ENCODE results near the gene BAIAP2L1.
A peak's percentile ranks its signal among the peaks of the same experiment; 100 is the strongest.

Gene BAIAP2L1

GRCh38 chr7:98360221-98361130, 40.4 kb downstream of the BAIAP2L1 start:
- WGBS, 2 experiments (ENCODE audit: insufficient coverage in 2 of 2) = 62 to 76% methylated on average over 8 to 9 of the region's 10 CpGs
- Histone ChIP-seq H3K36me3 (ENCODE audit: control insufficient read depth, insufficient read depth, low read length) (no peaks in the 10 kb centered on the region), H3K27ac (ENCODE audit: low read depth, low read length, severe bottlenecking) (no peak overlapping the region), H3K9me3 (ENCODE audit: control insufficient read depth, low read length) (no peaks in the 10 kb centered on the region), H3K4me3 (ENCODE audit: extremely low read depth, insufficient read depth, low read length, poor library complexity, severe bottlenecking) (no peak overlapping the region), H3K4me1 (ENCODE audit: control insufficient read depth, insufficient read depth, low read length, poor library complexity, severe bottlenecking) (peaks cover 21% of the 10 kb centered on the region)

- 95 to 99% methylated on average over 9 to 13 of the region's 13 CpGs for WGBS, 2 experiments (ENCODE audit: insufficient coverage in 2 of 2)
- no peaks in the 10 kb centered on the region for H3K36me3 ChIP-seq (ENCODE audit: control insufficient read depth, insufficient read depth, low read length)
- H3K9me3 ChIP-seq (ENCODE audit: control insufficient read depth, low read length) = no peaks in the 10 kb centered on the region
- H3K4me1 ChIP-seq (ENCODE audit: control insufficient read depth, insufficient read depth, low read length, poor library complexity, severe bottlenecking) = peaks cover 31% of the 10 kb centered on the region
- H3K27ac ChIP-seq (ENCODE audit: low read depth, low read length, severe bottlenecking) = no peak overlapping the region
- H3K4me3 ChIP-seq (ENCODE audit: extremely low read depth, insufficient read depth, low read length, poor library complexity, severe bottlenecking) = no peak overlapping the region
Observed at GRCh38 chr7:98359395-98359794, 41.5 kb downstream of the BAIAP2L1 start.

DNA sequence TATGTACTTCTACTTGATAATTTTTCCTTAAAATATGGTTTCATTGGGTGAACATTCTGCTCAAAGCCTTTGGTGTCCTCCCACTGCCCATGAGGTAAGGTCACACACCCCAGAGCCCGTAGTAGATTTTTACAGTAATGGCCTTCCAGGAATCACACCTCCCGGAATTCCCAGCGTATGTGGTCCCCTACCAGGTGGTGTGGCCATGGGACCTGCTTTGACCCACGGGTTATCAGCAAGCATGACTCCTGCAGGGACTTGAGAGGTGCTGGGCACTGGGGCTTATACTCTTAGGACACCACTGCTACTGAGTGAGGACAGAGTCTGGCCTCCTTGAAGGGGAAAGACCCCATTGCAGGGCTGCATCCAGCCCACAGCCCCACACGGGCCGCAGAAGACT, 42.2 kb downstream of the BAIAP2L1 start:
- Histone ChIP-seq H3K9me3 (ENCODE audit: control insufficient read depth, low read length) (no peaks in the 10 kb centered on the region), H3K4me3 (ENCODE audit: extremely low read depth, insufficient read depth, low read length, poor library complexity, severe bottlenecking) (no peak overlapping the region), H3K27ac (ENCODE audit: low read depth, low read length, severe bottlenecking) (no peak overlapping the region), H3K36me3 (ENCODE audit: control insufficient read depth, insufficient read depth, low read length) (no peaks in the 10 kb centered on the region), H3K4me1 (ENCODE audit: control insufficient read depth, insufficient read depth, low read length, poor library complexity, severe bottlenecking) (peaks cover 37% of the 10 kb centered on the region)
- WGBS, 2 experiments (ENCODE audit: insufficient coverage in 2 of 2) = 85 to 98% methylated on average over 6 of the region's 6 CpGs

DNA sequence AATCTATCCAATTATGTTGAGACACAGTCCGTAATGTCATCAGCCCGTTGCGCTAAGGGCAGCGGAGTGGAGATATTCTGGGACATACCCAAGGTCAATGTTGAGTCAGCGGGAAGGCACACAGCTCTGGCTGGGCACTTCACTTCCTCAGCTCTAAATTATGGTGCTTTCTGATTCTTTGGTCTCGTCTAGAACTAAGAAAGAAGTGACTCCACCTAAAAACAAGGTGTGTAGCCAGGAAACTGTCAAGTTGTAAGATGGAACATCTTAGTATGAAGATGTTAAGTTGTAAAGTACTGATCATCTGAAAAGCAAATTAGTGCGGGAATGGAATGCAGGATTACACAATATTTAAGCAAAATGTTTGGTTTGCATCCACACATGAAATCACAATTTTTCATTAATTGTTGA, 43.1 kb downstream of the BAIAP2L1 start:
- H3K4me3 ChIP-seq (ENCODE audit: extremely low read depth, insufficient read depth, low read length, poor library complexity, severe bottlenecking) = no peak overlapping the region
- WGBS, 2 experiments (ENCODE audit: insufficient coverage in 2 of 2) = 92 to 100% methylated on average over 4 to 5 of the region's 7 CpGs
- no peaks in the 10 kb centered on the region for H3K9me3 ChIP-seq (ENCODE audit: control insufficient read depth, low read length)
- peaks cover 37% of the 10 kb centered on the region for H3K4me1 ChIP-seq (ENCODE audit: control insufficient read depth, insufficient read depth, low read length, poor library complexity, severe bottlenecking)
- H3K36me3 ChIP-seq (ENCODE audit: control insufficient read depth, insufficient read depth, low read length) = no peaks in the 10 kb centered on the region
- no peak overlapping the region for H3K27ac ChIP-seq (ENCODE audit: low read depth, low read length, severe bottlenecking)

DNA sequence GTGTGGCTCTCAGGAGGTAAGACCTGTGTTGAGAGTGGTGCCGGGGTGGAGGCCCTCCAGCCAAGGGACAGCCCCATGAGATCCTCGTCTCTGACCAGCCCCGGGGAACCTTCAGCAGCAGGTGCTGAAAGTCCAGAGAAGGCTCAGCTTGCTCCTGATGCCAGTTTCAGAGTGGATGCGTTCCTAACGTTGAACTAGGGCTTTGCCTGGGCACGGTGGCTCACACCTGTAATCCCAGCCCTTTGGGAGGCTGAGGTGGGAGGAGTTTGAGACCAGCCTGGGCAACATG, 45.7 kb downstream of the BAIAP2L1 start:
- Histone ChIP-seq H3K9me3 (ENCODE audit: control insufficient read depth, low read length) (no peaks in the 10 kb centered on the region), H3K27ac (ENCODE audit: low read depth, low read length, severe bottlenecking) (peak overlapping the region; percentile 81), H3K36me3 (ENCODE audit: control insufficient read depth, insufficient read depth, low read length) (no peaks in the 10 kb centered on the region), H3K4me3 (ENCODE audit: extremely low read depth, insufficient read depth, low read length, poor library complexity, severe bottlenecking) (no peak overlapping the region), H3K4me1 (ENCODE audit: control insufficient read depth, insufficient read depth, low read length, poor library complexity, severe bottlenecking) (peaks cover 30% of the 10 kb centered on the region)
- 73 to 75% methylated on average over 3 of the region's 6 CpGs for WGBS, 2 experiments (ENCODE audit: insufficient coverage in 2 of 2)

DNA sequence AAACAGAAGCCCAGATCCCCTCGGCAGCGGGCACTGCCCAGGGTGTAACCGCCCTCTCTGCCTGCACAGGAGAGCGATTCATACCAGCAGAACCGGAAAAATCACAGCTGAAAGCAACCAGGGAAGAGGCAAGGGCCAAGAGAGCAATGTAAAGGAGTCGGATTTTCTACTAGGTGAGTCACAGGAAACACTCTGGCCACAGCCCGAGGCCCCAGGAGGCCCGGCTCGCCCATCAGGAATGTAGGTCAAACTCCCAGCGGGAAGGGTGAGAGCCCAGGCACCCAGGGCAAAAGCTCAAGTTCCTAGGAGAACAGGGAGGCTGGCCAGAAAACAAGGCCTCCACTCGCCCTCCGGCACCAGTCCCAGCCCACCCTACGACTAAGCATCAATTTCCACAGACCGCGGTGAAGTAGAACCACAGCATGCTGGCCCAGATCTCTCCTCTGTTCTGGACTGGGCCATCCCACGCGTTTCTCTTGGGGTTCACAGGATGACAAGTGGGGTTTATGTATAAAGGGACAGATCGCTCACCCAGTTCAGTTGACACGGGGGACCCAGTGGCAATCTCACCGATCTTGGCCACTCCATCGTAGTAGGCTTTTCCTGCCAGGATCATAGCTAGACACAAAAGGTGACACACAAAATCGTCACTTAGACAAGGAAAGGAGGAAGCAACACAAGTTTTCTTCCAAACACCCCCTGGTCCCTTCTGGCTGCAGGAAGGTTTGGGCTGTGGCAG, 46.2 kb downstream of the BAIAP2L1 start:
- Histone ChIP-seq H3K4me1 (ENCODE audit: control insufficient read depth, insufficient read depth, low read length, poor library complexity, severe bottlenecking) (peaks cover 27% of the 10 kb centered on the region), H3K27ac (ENCODE audit: low read depth, low read length, severe bottlenecking) (peak overlapping the region; percentile 81), H3K4me3 (ENCODE audit: extremely low read depth, insufficient read depth, low read length, poor library complexity, severe bottlenecking) (no peak overlapping the region), H3K36me3 (ENCODE audit: control insufficient read depth, insufficient read depth, low read length) (no peaks in the 10 kb centered on the region), H3K9me3 (ENCODE audit: control insufficient read depth, low read length) (no peaks in the 10 kb centered on the region)
- WGBS, 2 experiments (ENCODE audit: insufficient coverage in 2 of 2) = 80% methylated on average over 21 to 22 of the region's 22 CpGs

GRCh38 chr7:98354052-98354451, 46.8 kb downstream of the BAIAP2L1 start:
- H3K27ac ChIP-seq (ENCODE audit: low read depth, low read length, severe bottlenecking) = peak overlapping the region; percentile 81
- no peaks in the 10 kb centered on the region for H3K36me3 ChIP-seq (ENCODE audit: control insufficient read depth, insufficient read depth, low read length)
- peaks cover 27% of the 10 kb centered on the region for H3K4me1 ChIP-seq (ENCODE audit: control insufficient read depth, insufficient read depth, low read length, poor library complexity, severe bottlenecking)
- no peak overlapping the region for H3K4me3 ChIP-seq (ENCODE audit: extremely low read depth, insufficient read depth, low read length, poor library complexity, severe bottlenecking)
- no peaks in the 10 kb centered on the region for H3K9me3 ChIP-seq (ENCODE audit: control insufficient read depth, low read length)
- WGBS, 2 experiments (ENCODE audit: insufficient coverage in 2 of 2) = 90 to 95% methylated on average over 5 to 6 of the region's 7 CpGs

DNA sequence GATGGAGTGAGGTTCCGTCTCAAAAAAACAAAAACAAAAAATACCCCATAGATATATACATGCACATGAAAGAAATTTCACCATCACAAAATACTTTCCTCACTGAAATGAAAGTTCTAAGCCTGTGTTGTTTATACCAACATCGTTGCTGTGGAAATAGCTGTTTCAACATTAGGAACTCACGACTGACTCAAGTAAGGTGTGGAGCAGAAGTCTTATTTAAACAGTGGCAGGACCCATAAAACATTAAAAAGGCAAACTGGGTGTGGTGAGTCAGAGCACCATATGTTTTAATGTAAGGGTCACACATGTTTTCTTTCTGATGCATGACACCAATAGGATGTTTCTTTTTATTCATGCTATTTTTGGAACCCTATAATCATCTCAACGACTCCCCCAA, 48.3 kb downstream of the BAIAP2L1 start:
- Histone ChIP-seq H3K36me3 (ENCODE audit: control insufficient read depth, insufficient read depth, low read length) (no peaks in the 10 kb centered on the region), H3K4me3 (ENCODE audit: extremely low read depth, insufficient read depth, low read length, poor library complexity, severe bottlenecking) (no peak overlapping the region), H3K9me3 (ENCODE audit: control insufficient read depth, low read length) (no peaks in the 10 kb centered on the region), H3K4me1 (ENCODE audit: control insufficient read depth, insufficient read depth, low read length, poor library complexity, severe bottlenecking) (peaks cover 27% of the 10 kb centered on the region), H3K27ac (ENCODE audit: low read depth, low read length, severe bottlenecking) (no peak overlapping the region)
- 94% methylated on average over 3 to 4 of the region's 4 CpGs for WGBS, 2 experiments (ENCODE audit: insufficient coverage in 2 of 2)

- no peak overlapping the region for H3K27ac ChIP-seq (ENCODE audit: low read depth, low read length, severe bottlenecking)
- peaks cover 26% of the 10 kb centered on the region for H3K4me1 ChIP-seq (ENCODE audit: control insufficient read depth, insufficient read depth, low read length, poor library complexity, severe bottlenecking)
- WGBS, 2 experiments (ENCODE audit: insufficient coverage in 2 of 2) = 86 to 99% methylated on average over 5 to 7 of the region's 8 CpGs
- no peak overlapping the region for H3K4me3 ChIP-seq (ENCODE audit: extremely low read depth, insufficient read depth, low read length, poor library complexity, severe bottlenecking)
- no peaks in the 10 kb centered on the region for H3K9me3 ChIP-seq (ENCODE audit: control insufficient read depth, low read length)
- no peaks in the 10 kb centered on the region for H3K36me3 ChIP-seq (ENCODE audit: control insufficient read depth, insufficient read depth, low read length)
Observed at GRCh38 chr7:98351136-98351535, 49.8 kb downstream of the BAIAP2L1 start.

DNA sequence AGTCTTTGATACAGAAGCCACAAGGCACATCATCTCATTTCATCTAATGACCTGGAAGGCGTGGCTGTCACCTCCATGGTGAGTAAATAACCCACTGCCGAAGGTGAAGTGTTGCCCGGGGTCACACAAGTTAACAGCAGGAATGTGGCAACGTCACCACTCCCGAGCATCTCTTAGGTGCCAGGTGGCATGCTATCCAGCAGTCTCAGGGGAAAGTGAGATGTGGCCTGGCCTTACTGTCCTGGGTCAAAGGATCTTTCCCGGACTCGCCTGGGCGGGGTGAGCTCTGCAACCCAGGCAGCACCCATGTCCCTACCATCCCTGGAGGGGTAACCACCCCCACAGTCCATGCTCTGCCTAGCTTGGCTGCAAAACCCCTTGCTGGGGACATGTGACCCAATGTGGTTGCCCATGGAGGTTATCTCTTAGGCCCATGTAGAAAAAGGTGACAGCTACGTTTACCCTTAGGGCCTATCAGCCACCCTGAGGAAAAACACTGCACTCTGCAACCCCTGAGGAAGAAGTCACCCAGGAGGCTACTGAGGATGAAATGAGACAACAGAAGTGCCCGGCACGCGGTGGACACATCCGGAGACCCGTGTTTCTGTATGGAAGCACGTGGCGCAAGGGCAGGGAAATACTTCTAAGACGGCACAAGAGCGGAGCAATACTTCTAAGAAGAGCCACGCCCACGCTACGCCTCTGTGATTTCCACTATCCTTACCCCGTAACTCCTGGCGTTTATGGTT, 52.0 kb downstream of the BAIAP2L1 start:
- Histone ChIP-seq H3K36me3 (ENCODE audit: control insufficient read depth, insufficient read depth, low read length) (no peaks in the 10 kb centered on the region), H3K4me1 (ENCODE audit: control insufficient read depth, insufficient read depth, low read length, poor library complexity, severe bottlenecking) (peaks cover 4% of the 10 kb centered on the region), H3K4me3 (ENCODE audit: extremely low read depth, insufficient read depth, low read length, poor library complexity, severe bottlenecking) (no peak overlapping the region), H3K9me3 (ENCODE audit: control insufficient read depth, low read length) (no peaks in the 10 kb centered on the region), H3K27ac (ENCODE audit: low read depth, low read length, severe bottlenecking) (no peak overlapping the region)
- 91% methylated on average over 19 to 23 of the region's 23 CpGs for WGBS, 2 experiments (ENCODE audit: insufficient coverage in 2 of 2)

All from mesodermal cell (in vitro differentiated cells).